Tibial nerve (tissue), 4 donors: ENCODE results near the gene TMEM123. TPM values are rescaled to one million over a fixed set of nuclear protein-coding genes. Genes with fewer than 3 reads are reported as not detected.
"Not testable (repeated sequence)": the region's sequence is repeated elsewhere in the genome, so short reads cannot be mapped to it uniquely, and the experiment has no call there.

Experiments used
- DNase-seq, 2 donors: peaks; one replicate each; pipeline ENCODE4 v3.0.0-alpha.2; 2019; ENCODE audit warnings: low spot score in 2 of 2
- H3K27ac ChIP-seq, 4 donors: fragments of 200-600 bp; sonication (generic) in 3 of 4; one replicate each; pipeline ENCODE4 v1.5.1; 2017 to 2019; ENCODE audit warnings: mild to moderate bottlenecking in 1 of 4
- H3K27me3 ChIP-seq, 2 donors: fragments of 200-600 bp; sonication (generic) in 1 of 2; one replicate each; pipeline versions ENCODE4 v1.5.1 to v1.6.0; 2017 to 2019
- H3K36me3 ChIP-seq, 3 donors: fragments of 200-600 bp; sonication (generic); one replicate each; pipeline ENCODE4 v1.5.1; 2018 to 2019
- H3K4me1 ChIP-seq, 4 donors: fragments of 200-600 bp; sonication (generic) in 3 of 4; one replicate each; pipeline ENCODE4 v1.5.1; 2017 to 2019
- H3K4me3 ChIP-seq, 4 donors: fragments of 200-600 bp; sonication (generic) in 3 of 4; one replicate each; pipeline ENCODE4 v1.5.1; 2017 to 2019; ENCODE audit warnings: mild to moderate bottlenecking in 1 of 4, moderate library complexity in 1 of 4
- H3K9me3 ChIP-seq, 4 donors: fragments of 200-600 bp; sonication (generic) in 3 of 4; one replicate each; pipeline ENCODE4 v1.5.1; 2017 to 2019
- CTCF ChIP-seq, 5 experiments: fragments of 200-600 bp in 3 of 5; fragments of 450-650 bp in 2 of 5; sonication (generic) in 3 of 5; IDR thresholded peaks; one replicate each; pipeline ENCODE4 v1.5.1; 2016 to 2019; ENCODE audit warnings: antibody characterized with exemption in 5 of 5, mild to moderate bottlenecking in 3 of 5, moderate library complexity in 2 of 5
- EP300 ChIP-seq, 2 donors: sonication (generic); formaldehyde crosslinking; IDR thresholded peaks; one replicate each; pipeline ENCODE4 v1.6.1; 2017; ENCODE audit warnings: antibody characterized with exemption in 2 of 2, mild to moderate bottlenecking in 1 of 2
- POLR2A ChIP-seq, 2 donors: fragments of 450-650 bp; IDR thresholded peaks; one replicate each; pipeline ENCODE4 v1.6.1; 2017; ENCODE audit warnings: antibody characterized with exemption in 2 of 2, mild to moderate bottlenecking in 2 of 2, moderate library complexity in 2 of 2
- WGBS, 2 donors: methylation state at CpG; one replicate each; pipeline ENCODE4 v1.1.5; 2018; 5-methylcytosine and 5-hydroxymethylcytosine counted together
- total RNA-seq, 4 donors: library from RNA; depleted of rRNA; stranded (reverse); fragments of >200 nt; gene quantifications; one replicate each; pipeline ENCODE4 v1.1.0, GENCODE V29; 2016

The TMEM123 gene
- total RNA-seq, 4 donors from 2014 or later, result 145 to 196 (median 181) TPM

GRCh38 chr11:102378818-102379217 lies 73.7 kb downstream of the TMEM123 start:
- Histone ChIP-seq H3K27ac (peak overlapping the region in 1 of 4 donors; percentile 11), H3K9me3 (no peaks in the 10 kb centered on the region), H3K36me3 (peaks cover 0 to 57% (median 0%) of the 10 kb centered on the region in 3 donors), H3K27me3 (no peaks in the 10 kb centered on the region), H3K4me1 (peaks cover 0 to 16% (median 0%) of the 10 kb centered on the region in 4 donors), H3K4me3 (no peak overlapping the region)
- TF ChIP-seq CTCF (IDR thresholded peaks at IDR 0.05) (no peak), EP300 (IDR thresholded peaks at IDR 0.05) (no peak), POLR2A (IDR thresholded peaks at IDR 0.05) (no peak)
- DNase-seq, result no peak

GRCh38 chr11:102377891-102378290 lies 74.7 kb downstream of the TMEM123 start:
- Histone ChIP-seq H3K27me3 (no peaks in the 10 kb centered on the region), H3K36me3 (peaks cover 0 to 57% (median 0%) of the 10 kb centered on the region in 3 donors), H3K4me3 (no peak overlapping the region), H3K4me1 (peaks cover 0 to 11% (median 0%) of the 10 kb centered on the region in 4 donors), H3K9me3 (no peaks in the 10 kb centered on the region), H3K27ac (peak overlapping the region in 1 of 4 donors; percentile 33)
- WGBS, 2 donors, result 36 to 37% methylated on average over 2 of the region's 2 CpGs
- TF ChIP-seq EP300 (IDR thresholded peaks at IDR 0.05) (no peak), POLR2A (IDR thresholded peaks at IDR 0.05) (no peak), CTCF (IDR thresholded peaks at IDR 0.05) (no peak)
- DNase-seq, result no peak

- H3K27me3 ChIP-seq, result no peaks in the 10 kb centered on the region
- TF ChIP-seq POLR2A (IDR thresholded peaks at IDR 0.05) (no peak), CTCF (IDR thresholded peaks at IDR 0.05) (no peak), EP300 (IDR thresholded peaks at IDR 0.05) (no peak)
- 86 to 88% methylated on average over 5 of the region's 5 CpGs for WGBS, 2 donors
- DNase-seq, result no peak
- H3K36me3 ChIP-seq, result peaks cover 0 to 48% (median 0%) of the 10 kb centered on the region in 3 donors
- peaks cover 0 to 6% (median 0%) of the 10 kb centered on the region in 4 donors for H3K4me1 ChIP-seq
- no peaks in the 10 kb centered on the region for H3K9me3 ChIP-seq
- no peak overlapping the region for H3K27ac ChIP-seq
- H3K4me3 ChIP-seq, result no peak overlapping the region
These were observed 76.7 kb downstream of the TMEM123 start for GRCh38 chr11:102375720-102376399.

- DNase-seq, H3K27ac ChIP-seq, H3K4me3 ChIP-seq, H3K9me3 ChIP-seq, H3K27me3 ChIP-seq, H3K4me1 ChIP-seq: not testable (repeated sequence)
- H3K36me3 ChIP-seq, result peaks cover 0 to 38% (median 0%) of the 10 kb centered on the region in 3 donors
- 82% methylated on average over 29 to 31 of the region's 31 CpGs for WGBS, 2 donors
These were observed 77.7 kb downstream of the TMEM123 start for GRCh38 chr11:102374633-102375424.

GRCh38 chr11:102368472-102368871 lies 84.1 kb downstream of the TMEM123 start:
- no peak for DNase-seq
- no peak overlapping the region for H3K27ac ChIP-seq
- no peak overlapping the region for H3K4me3 ChIP-seq
- WGBS, 2 donors, result 87% methylated on average over 3 of the region's 3 CpGs
- H3K4me1 ChIP-seq, result peaks cover 0 to 24% (median 4%) of the 10 kb centered on the region in 4 donors
- no peaks in the 10 kb centered on the region for H3K9me3 ChIP-seq
- no peak for TF ChIP-seq CTCF (IDR thresholded peaks at IDR 0.05)
- TF ChIP-seq EP300 (IDR thresholded peaks at IDR 0.05), result no peak
- TF ChIP-seq POLR2A (IDR thresholded peaks at IDR 0.05), result no peak
- H3K36me3 ChIP-seq, result peaks cover 0 to 53% (median 8%) of the 10 kb centered on the region in 3 donors
- no peaks in the 10 kb centered on the region for H3K27me3 ChIP-seq
